NCI-H526 treated with DMSO at 0.1 percent for 48 hours (cell line): ENCODE results near the gene ENOX2.
"Not testable (repeated sequence)": the region's sequence is repeated elsewhere in the genome, so short reads cannot be mapped to it uniquely, and the experiment has no call there.

Source experiments
- DNase-seq: peaks from one replicate; lab custom pipeline; 2025; lab: John Stamatoyannopoulos, UW

ENOX2 gene, protein sequence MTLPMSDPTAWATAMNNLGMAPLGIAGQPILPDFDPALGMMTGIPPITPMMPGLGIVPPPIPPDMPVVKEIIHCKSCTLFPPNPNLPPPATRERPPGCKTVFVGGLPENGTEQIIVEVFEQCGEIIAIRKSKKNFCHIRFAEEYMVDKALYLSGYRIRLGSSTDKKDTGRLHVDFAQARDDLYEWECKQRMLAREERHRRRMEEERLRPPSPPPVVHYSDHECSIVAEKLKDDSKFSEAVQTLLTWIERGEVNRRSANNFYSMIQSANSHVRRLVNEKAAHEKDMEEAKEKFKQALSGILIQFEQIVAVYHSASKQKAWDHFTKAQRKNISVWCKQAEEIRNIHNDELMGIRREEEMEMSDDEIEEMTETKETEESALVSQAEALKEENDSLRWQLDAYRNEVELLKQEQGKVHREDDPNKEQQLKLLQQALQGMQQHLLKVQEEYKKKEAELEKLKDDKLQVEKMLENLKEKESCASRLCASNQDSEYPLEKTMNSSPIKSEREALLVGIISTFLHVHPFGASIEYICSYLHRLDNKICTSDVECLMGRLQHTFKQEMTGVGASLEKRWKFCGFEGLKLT

DNA sequence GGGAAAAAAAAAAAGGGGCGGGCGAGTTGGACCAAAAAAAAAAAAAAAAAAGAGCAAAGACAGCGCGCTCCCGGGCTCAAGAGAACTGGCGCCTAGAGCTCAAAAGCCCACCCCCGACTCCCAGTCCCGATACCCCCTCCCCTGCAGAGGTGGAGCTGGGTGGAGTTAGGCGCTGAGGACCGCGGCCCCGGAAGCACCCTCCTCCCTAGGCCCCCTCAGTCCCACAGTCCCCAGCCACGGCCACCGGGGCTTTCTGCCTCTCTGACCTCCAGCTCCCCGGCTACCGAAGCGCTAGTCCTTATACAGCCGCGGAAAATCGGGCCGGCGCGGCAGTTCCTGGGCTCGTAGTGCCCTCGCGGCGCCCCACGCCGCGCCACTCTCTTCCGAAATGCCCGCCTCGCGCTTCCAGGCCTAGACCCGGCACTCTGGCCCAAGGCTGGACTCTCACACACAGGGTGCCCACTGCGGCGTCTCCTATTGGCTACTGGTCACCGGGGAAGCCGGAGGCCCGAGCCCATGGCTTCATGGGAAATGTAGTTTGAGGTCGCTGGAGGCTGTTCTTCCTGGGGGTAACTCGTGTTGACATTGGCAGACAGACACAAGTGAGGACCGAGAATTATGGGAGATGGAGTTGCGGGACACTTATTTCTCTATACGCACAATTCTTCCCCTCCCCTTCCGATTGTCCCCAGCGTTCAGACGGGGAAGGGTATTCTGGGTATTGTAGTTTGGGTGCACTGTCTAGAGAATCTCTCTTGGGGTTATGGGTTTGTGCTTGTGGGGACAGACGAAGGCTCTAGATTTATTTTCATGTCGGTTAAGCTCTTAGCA is at the start of gene ENOX2:
Gene ENOX2, minus strand, starts transcription at position 427 of the 831 bp plus-strand sequence. CDS start 199,993 bp downstream, outside the sequence.
- peak; percentile 98 for DNase-seq

DNA sequence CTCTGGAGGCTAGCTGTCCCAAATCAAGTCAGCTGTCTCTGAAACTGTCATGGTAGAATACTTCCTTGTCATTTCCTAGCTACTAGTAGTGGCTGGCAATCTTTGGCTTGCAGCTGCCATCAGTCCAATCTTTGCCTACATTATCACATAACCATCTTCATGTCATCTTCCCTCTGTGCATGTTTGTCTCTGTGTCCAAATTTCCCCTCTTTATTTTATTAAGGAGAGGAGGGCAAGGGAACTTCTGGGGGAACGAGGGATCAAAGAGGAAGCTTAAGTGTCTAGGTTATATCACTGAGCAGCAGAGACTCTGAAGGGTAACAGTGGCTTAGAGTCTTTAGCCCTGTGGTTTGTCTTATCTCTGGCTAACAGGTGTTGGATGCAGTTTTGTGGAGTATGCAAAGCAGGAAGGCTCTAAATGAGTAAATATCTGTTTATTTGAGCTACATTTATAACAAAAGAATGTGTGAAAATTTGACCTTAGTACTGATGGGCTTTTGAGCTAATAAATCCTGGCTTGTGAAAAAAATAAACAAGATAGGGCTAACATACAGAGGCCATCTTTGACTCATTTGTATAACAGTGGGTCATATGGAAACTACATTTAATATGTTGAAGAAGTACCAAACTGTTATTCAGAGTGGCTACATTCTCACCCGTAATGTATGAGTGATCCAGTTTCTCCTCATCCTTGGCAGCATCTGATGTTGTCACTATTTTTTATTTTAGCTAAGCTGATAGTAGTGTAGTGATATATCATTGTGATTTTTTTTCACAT is 49.4 kb upstream of the ENOX2 start:
- DNase-seq: no peak

DNA sequence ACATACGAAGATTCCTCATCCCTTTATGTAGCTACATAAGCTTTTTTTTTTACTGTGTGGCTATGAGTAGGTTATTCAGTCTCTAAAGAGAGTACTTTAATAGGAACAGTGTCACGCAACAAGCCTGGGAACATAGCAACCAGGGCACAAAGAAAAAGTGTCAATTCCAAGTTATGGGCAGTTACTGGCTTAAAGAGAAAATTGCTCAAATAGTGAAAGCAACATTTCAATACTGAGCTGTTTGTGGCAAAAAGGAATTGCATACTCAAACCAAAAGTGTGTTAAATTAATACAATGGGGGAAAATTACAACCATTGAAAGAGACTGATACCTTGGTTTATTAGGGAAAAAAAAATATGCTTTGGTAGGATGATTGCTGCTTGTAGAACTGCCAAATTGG is 41.2 kb upstream of the ENOX2 start:
- DNase-seq: no peak

DNA sequence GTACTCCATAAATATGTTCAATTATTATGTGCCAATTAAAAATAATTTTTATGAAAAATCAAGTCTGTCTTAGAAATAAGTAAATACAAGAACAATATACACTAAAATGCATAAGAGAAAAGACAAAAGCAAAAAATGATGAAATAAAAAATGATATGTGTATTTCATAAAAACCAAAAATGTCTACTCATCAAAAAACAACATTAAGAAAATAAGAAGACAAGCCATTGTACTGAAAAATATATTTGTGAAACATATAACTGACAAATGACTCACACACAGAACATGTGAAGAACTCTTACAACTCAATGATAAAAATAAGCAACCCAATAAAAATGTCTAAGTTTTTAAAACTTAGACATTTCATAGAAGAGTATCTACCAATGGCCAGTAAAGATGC is 34.1 kb upstream of the ENOX2 start:
- DNase-seq: no peak

DNA sequence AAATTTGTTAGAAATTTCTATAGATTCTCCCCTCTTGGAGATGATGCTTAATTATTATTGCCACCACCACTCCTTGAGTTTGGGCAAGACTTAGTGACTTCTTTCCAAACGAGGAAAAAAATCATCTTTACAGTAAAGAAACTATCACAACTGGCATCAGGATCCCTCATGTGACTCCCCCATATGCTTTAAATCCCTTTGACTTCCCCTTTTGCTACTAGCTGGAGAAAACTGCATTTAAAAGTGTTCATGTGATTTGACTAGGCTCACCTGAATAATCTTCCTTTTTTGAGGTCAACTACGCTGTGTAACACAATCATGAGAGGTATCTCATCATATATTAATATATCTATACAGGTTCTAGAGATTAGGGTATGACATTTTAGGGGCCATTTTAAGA is 30.3 kb upstream of the ENOX2 start:
- no peak for DNase-seq

DNA sequence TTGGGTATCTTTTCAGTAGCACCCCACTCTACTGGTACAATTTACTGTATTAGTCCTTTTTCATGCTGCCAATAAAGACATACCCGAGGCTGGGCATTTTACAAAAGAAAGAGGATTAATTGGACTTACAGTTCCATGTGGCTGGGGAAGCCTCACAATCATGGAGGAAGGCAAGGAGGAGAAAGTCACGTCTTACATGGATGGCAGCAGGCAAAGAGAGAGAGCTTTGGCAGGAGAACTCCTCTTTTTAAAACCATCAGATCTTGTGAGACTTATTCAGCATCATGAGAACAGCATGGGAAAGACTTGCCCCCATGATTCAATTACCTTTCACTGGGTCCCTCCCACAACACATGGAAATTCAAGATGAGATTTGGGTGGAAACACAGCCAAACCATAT is 17.4 kb upstream of the ENOX2 start:
- DNase-seq: not testable (repeated sequence)

DNA sequence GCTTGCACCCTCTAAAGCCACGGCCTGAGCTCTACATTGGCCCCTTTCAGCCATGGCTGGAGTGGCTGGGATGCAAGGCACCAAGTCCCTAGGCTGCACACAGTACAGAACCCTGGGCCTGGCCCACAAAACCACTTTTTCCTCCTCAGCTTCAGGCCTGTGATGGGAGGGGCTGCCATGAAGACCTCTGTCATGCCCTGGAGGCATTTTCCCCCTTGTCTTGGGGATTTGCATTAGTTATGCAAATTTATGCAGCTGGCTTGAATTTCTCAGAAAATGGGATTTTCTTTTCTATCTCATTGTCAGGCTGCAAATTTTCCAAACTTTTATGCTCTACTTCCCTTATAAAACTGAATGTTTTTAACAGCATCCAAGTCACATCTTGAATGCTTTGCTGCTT is 16.7 kb upstream of the ENOX2 start:
- not testable (repeated sequence) for DNase-seq

DNA sequence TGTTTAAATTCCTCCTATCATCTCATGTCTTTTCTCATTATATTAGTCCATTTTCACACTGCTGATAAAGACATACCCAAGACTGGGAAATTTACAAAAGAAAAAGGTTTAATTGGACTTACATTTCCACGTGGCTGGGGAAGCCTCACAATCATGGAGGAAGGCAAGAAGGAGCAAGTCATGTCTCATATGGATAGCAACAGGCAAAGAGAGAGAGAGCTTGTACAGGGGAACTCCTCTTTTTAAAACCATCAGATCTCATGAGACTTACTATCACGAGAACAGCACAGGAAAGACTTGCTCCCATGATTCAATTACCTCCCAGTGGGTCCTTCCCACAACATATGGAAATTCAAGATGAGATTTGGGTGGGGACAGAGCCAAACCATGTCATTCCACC is 15.5 kb upstream of the ENOX2 start:
- not testable (repeated sequence) for DNase-seq

DNA sequence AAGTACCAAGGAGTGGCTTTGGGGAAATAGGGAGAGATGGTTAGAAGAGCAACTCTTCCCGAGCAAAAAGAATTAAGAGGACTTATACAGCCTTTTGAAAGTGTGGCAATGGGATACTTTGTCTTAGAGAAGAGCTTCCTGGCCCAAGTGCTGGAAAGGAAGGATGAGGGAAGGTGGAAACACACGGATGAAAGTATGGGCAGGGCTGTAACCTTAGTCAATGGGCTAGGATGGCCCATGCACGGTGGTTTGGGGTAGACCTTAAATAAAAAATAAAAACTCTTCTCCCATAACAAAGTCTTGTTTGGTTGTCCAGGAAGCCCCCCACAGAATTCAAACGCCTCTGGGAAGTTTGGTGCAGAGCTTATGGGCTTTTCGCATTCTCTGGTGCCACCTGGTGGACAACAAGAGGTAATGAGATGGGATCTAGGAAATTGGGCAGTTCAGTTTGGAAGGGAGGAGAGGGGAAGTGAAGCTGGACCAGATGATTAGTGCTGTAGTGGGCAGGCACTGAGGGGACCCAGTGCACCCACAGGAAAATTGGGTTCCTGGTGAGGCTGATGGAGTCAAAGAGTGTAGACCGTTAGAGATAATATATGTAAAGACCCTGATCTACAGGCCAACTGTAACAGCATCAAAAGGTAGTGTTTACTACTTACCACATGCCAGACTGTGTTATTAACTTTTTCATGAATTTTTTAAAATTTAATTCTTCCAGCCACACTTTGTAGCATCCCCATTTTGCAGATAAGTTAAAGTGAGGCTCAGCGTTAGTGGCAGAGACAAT is 13.8 kb upstream of the ENOX2 start:
- DNase-seq: no peak

DNA sequence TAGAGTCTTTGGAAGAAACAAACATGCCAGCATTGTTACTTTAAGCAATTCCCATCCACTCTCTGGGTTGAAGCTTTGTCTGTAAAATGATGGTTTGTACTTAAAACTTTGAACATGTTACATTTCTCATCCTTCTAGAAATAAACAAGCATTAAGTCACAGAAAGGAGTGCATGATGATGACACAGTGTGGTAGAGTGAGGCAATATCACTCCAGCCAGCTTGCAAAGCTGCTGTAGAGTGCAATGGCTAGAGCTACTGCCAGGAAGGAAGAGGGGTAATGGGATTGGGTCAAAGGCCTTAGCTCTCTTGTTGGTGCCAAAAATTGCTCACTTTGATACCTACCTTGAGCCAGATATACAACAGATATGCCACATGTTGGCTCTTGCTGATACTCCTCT is 12.3 kb upstream of the ENOX2 start:
- DNase-seq: no peak

DNA sequence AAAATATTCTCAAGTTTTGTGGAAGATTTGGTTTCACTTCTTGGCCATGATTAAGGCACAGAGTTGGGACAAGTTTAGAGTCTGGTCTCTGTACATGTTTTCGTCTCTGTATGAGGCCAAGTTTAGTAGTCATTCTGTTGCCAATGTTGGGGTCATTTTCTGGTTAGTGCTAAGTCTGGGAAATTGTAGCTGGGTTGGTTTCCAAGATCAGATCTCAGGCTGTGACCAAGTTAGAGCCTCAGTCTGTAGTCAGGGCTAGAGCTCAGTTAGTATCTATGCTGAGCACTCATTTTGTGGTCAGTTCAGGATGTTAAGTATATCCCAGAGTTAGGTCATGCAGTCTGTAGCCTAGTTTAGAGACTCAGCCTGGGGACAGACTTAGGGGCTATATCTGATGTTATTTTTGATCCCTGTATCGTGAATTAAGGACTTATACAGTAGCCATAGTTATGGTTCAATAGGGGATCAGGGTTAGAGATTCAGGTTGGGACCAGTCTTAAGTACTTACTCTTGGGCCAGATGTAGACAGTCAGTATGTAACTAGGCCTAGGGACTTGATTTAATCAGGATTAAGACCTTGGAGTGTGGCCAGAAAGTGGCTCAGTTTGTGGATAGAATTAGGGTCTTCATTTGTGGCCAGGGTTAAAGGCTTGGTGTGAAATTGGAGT is 6.6 kb upstream of the ENOX2 start:
- DNase-seq: no peak

DNA sequence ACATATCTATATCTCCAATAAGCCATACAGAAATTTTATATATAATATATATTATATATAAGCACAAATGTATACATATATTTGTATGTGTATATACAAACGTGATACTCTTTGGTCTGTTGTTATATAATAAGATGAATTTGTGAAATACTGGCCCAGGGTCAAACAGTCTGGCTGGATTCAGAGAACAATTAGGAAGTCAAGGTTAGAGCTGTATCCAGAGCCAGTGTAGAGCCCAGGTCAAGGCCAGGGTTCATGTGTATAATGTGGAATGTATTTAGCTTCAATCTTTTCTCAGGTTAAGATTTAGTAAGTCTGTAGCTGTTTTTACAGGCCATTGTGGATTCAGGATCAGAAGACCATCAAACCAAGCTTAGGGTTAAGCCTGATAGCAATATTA is 3.8 kb upstream of the ENOX2 start:
- no peak for DNase-seq

DNA sequence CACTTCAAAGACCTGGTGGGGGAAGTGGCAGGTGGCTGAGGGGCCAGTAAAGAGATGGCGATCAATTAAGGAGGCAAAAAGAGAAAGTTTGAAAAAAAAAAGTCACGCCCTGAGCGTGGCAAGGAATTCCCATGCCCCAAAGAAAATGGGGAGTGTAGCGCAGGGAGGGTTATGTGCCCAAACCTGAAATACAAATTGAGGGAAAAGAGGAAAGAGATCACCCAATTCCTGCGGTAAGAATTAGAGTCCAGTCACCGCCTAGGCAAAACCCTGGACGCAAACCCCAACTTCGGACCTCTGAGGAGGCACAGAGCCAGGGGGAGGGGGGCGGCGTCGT is 595 bp downstream of the ENOX2 start:
- DNase-seq: no peak

DNA sequence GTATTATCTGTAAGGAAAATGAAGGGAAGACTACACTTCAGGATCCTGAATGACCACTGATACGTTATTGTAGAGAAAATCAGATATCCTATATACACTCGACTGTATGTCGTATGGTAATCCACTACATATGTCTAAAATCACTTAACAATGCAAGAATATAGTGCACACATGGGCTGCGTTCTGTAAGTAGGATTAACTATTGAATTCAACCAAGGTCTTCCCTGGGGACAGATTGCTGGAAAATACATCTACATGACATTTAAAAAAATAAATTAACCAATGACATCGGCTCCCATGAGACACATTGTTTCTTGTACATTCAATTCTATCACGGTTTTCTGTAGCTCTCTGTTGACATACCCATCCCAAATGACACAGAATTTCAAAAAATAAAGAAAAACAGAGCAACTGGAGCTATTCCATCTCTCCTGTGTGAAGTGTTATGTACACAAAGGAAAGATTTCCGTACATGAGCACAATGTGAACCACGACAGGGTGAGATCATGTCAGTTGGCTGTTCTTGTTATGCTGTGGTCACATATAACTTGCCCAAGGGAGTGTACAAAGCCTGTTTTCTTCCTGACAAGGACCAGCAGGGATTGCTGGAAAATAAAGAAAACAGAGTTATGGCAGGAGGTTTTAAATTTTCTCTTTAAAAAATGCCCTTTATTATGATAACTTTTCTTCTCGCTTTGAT is 6.1 kb downstream of the ENOX2 start:
- DNase-seq: no peak

DNA sequence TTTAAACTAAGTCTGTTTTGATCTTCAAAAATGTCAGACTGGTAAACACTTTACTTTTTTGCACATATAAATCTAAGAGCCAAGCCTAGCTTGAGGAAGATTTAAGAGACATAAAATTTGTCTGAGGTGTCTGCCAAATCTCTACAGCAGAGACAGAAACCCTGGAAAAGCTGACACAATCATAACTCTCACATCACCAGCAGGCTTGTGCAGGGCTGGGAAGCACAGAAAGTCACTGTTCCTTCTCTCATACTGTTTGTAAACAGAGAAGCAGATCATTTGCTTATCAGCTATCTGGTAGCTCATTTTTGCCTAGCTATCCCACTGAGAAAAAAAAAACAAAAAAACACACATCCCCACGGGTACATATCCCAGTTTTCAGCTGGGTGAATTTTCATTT is 7.0 kb downstream of the ENOX2 start:
- DNase-seq: peak; percentile 33

DNA sequence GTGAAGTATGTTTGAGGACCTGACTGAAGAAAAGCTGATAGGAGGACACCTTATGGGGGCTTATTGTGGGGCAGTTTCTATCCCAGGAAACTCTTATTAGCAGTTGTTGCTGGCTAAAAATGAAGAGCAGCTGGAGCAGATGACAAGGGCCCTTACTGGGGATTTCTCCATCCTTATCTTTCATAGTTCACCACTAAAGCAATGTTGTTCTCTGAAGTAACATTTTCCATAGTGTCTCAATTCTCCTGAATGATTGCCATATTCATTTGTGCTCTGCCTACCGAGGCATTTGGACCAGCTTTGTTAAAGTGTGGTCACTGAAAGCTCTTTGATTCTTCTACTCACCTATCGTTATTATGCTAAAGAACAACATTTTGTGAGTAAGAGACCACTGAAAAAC is 7.7 kb downstream of the ENOX2 start:
- DNase-seq: no peak

DNA sequence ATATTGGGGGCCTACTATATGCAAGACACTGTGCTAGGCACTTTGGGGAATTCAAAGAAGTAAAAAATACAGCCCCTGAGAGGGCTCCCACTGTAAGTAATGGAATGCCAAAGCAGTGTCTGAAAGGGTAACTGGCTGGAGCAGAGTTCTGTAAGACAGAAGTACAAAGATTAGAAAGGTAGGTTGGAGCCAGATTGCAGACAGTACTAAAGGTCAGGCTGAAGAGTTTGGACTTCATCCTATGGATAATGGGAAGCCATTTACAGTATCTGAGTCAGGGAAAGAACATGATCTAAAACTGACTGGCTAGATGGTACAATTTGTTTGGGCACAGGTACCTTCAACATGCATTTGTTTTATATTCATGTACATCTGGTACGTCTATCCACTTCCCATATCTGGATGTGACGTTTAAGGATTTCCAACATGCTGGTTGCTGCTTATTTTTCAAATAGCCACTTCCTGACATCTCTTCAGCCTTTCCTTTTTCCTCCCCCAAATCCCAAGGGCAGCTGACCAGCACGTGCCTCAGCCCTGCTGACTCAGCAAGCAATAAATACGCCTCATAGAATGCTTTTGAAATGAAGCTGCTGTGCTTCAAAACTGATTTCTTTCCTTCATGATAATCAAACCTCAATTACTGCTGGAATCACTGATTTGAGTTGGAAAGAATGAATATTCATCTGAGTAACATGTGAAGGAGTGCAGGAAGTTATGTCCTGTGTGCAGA is 9.5 kb downstream of the ENOX2 start:
- no peak for DNase-seq

DNA sequence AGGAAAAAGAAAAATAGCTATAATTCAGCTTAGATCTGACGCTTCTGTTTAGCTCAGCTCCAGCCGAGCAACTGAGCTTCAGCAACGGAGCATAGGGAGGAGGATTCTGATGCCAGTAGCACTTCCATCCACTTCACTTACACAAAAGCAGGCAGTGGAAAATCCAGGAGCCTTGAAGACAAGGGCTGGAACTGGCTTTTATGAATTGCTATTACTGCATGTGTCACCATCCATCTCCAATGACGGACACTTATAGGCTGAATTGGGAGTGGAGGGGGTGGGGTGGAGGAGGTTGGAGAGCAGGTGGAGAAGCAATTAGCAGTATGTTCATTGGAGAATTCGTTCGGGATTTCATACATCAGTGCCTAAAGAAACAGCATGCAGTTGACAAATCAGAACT is 15.6 kb downstream of the ENOX2 start:
- DNase-seq: no peak

DNA sequence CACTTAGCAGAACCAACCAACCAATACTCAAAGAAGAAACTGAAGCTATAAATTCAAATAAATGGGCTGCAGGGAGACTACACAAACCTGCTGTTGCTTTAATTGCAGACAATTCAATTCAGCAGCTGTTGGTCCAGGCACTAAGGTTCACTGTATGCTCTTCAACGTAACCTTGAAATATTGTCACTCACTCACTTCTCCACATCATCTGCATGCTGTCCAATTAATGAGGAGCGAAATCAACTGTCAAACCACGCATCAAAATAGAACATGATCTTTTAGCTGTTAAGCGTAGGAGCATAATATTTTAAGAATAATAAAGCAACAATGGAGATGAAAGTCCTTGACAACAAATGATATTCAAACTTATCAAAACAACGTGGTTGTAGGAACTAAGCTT is 17.0 kb downstream of the ENOX2 start:
- no peak for DNase-seq

DNA sequence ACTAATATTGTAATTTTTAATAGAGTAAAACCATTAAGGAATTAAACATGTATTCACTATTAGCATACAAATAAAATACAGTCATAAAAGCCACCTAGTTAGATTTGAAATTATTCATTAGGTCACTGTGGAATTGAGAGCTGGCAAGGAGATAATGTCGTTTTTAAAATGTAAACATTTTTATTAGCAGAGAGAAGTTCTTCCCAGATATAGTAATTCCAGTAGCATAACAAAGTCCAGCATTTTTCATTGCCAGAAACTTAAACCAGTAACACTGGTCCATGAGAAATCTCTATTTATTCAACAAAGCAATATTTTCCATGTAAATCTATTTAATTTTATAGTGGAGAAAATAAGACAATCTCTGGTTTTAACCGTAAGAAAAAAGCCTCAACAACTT is 17.5 kb downstream of the ENOX2 start:
- DNase-seq: no peak
